Measurements from ENCODE around the gene CCDC136. TPM values are rescaled to one million over a fixed set of nuclear protein-coding genes. Genes with fewer than 3 reads are reported as not detected.

The CCDC136 gene
- total RNA-seq, 1 experiment from 2014 or later, result 31.1 TPM

GRCh38 chr7:128854396-128854795 is 62.6 kb downstream of the CCDC136 start:
- no peak overlapping the region for H4K91ac ChIP-seq (ENCODE audit: insufficient read length, low read depth, low read length)
- H3K36me3 Mint-ChIP-seq (ENCODE audit: insufficient read depth in 1 of 3, low read depth in 3 of 3), result peaks cover 0 to 7% (median 0%) of the 10 kb centered on the region in 3 experiments; a peak in 1 of 7 replicates
- H3K27me3 ChIP-seq (ENCODE audit: insufficient read depth, low read length), result no peaks in the 10 kb centered on the region
- H3T11ph ChIP-seq (ENCODE audit: low read length), result no peak overlapping the region
- no peak overlapping the region for H3K9ac ChIP-seq (ENCODE audit: extremely low read depth, insufficient read length, low read length)
- H3K18ac ChIP-seq (ENCODE audit: insufficient read length, low read depth, low read length), result no peak overlapping the region
- no peak overlapping the region for H2BK5ac ChIP-seq (ENCODE audit: insufficient read length, low read length)
- no peak overlapping the region for H2BK12ac ChIP-seq (ENCODE audit: insufficient read length, low read depth, low read length)
- no peaks in the 10 kb centered on the region for H4K20me1 ChIP-seq (ENCODE audit: control insufficient read depth, insufficient read depth, insufficient read length)
- no peak overlapping the region for H2BK15ac ChIP-seq (ENCODE audit: low read depth, low read length)
- no peak overlapping the region for H4K8ac ChIP-seq (replicated peaks; ENCODE audit: insufficient read length, low read depth, low read length)
- no peak overlapping the region for H3K27ac Mint-ChIP-seq
- H3K79me1 ChIP-seq (ENCODE audit: insufficient read depth, low read depth, low read length, poor library complexity, severe bottlenecking), result no peaks in the 10 kb centered on the region
- no peak overlapping the region for H3K4me2 ChIP-seq (ENCODE audit: insufficient read depth, insufficient read length, low read length)
- H2BK20ac ChIP-seq (ENCODE audit: low read depth, low read length, poor library complexity, severe bottlenecking), result no peak overlapping the region
- no peak overlapping the region for H3K23ac ChIP-seq (ENCODE audit: insufficient read length, low read depth, low read length)
- DNase-seq, result no peak
- H2AK5ac ChIP-seq (ENCODE audit: insufficient read length, low read length), result no peak overlapping the region
- H3K14ac ChIP-seq (ENCODE audit: insufficient read depth, low read length), result no peak overlapping the region
- no peaks in the 10 kb centered on the region for H3K23me2 ChIP-seq (ENCODE audit: insufficient read length, low read depth, low read length, poor library complexity, severe bottlenecking)
- H3K9me3 ChIP-seq (ENCODE audit: control insufficient read depth, low read depth, low read length), result no peaks in the 10 kb centered on the region
- no peak overlapping the region for H3K4ac ChIP-seq (ENCODE audit: low read depth, low read length)
- no peaks in the 10 kb centered on the region for H3K4me1 ChIP-seq (ENCODE audit: insufficient read depth, low read length)
- H2BK120ac ChIP-seq (ENCODE audit: low read depth, low read length, poor library complexity, severe bottlenecking), result no peak overlapping the region
- H3K4me1 Mint-ChIP-seq, result peaks cover 0 to 5% of the 10 kb centered on the region in 2 experiments; a peak in 1 of 4 replicates
- H3K27me3 Mint-ChIP-seq (ENCODE audit: low read depth), result no peaks in the 10 kb centered on the region; the same call in 1 of the 2 replicates
- no peak overlapping the region for H3K4me3 Mint-ChIP-seq
- H4K5ac ChIP-seq (ENCODE audit: insufficient read length, low read depth, low read length), result no peak overlapping the region
- no peak overlapping the region for H3K56ac ChIP-seq (ENCODE audit: insufficient read length, low read depth, low read length)
- no peaks in the 10 kb centered on the region for H3K9me3 Mint-ChIP-seq
- WGBS (ENCODE audit: extremely low coverage, insufficient read length, low lambda C conversion rate), result no CpG with 5 or more reads among the region's 21 CpGs
- H2AFZ ChIP-seq (ENCODE audit: low read length), result no peak overlapping the region
- TF ChIP-seq, protein P1, sequence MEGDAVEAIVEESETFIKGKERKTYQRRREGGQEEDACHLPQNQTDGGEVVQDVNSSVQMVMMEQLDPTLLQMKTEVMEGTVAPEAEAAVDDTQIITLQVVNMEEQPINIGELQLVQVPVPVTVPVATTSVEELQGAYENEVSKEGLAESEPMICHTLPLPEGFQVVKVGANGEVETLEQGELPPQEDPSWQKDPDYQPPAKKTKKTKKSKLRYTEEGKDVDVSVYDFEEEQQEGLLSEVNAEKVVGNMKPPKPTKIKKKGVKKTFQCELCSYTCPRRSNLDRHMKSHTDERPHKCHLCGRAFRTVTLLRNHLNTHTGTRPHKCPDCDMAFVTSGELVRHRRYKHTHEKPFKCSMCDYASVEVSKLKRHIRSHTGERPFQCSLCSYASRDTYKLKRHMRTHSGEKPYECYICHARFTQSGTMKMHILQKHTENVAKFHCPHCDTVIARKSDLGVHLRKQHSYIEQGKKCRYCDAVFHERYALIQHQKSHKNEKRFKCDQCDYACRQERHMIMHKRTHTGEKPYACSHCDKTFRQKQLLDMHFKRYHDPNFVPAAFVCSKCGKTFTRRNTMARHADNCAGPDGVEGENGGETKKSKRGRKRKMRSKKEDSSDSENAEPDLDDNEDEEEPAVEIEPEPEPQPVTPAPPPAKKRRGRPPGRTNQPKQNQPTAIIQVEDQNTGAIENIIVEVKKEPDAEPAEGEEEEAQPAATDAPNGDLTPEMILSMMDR (conservative IDR thresholded peaks at IDR 0.05), result no peak
- H3K79me2 ChIP-seq (ENCODE audit: insufficient read depth, low read length), result no peaks in the 10 kb centered on the region
- no peak overlapping the region for H3K27ac ChIP-seq (ENCODE audit: insufficient read length, low read depth, low read length)
